K562 (cell line): Measurements from ENCODE around the gene PYGB. TPM values are rescaled to one million over a fixed set of nuclear protein-coding genes. Genes with fewer than 3 reads are reported as not detected.

Source experiments
- ATAC-seq: fragments of 200-7000 bp; cut with Tn5 transposase; 3 replicates; pipeline ENCODE4 v1.9.1; 2020; ENCODE audit warnings: moderate library complexity
- BruUV-seq: library from RNA; stranded (reverse); fragments of 400-500 nt; replicated peaks from 2 replicates; lab custom pipeline; 2021; lab: Mats Ljungman, UMichigan
- CTCF ChIA-PET: fragments of 300-600 bp; formaldehyde crosslinking; extraction: SDS; loops from one replicate; lab custom pipeline; 2021; ENCODE audit warnings: low intra/inter-chr PET ratio; lab: Yijun Ruan, JAX
- POLR2A ChIA-PET: fragments of 300-600, 350-650 bp; sonication (Branson Sonifier 250); formaldehyde crosslinking; extraction: SDS; loops from one replicate; lab custom pipeline; 2021; ENCODE audit warnings: antibody characterized with exemption, inconsistent platforms; lab: Yijun Ruan, JAX
- DNase-seq, 4 experiments: peaks; one replicate each; pipeline versions ENCODE4 v3.0.0 to v3.0.0-alpha.2; 2011 to 2018; ENCODE audit warnings: low spot score in 3 of 4, mixed read lengths in 3 of 4; ENCODE audit errors: extremely low read depth in 1 of 4
- FAIRE-seq: peaks from 2 replicates; lab custom pipeline; 2011; peaks lifted over from hg19 to GRCh38; lab: Jason Lieb, UNC
- H2AFZ ChIP-seq: 2 replicates; pipeline ENCODE4 v1.6.0; 2011; ENCODE audit warnings: low read depth, low read length, control low read depth, inconsistent platforms
- H3K27ac ChIP-seq: fragments of 200-600 bp; 3 replicates; pipeline ENCODE4 v1.8.0; 2011; ENCODE audit warnings: low read depth, mild to moderate bottlenecking, control low read depth, inconsistent platforms, low read length, moderate library complexity, mixed read lengths; ENCODE audit errors: extremely low read depth
- H3K27me3 ChIP-seq, 2 experiments: fragments of 300-600 bp in 1 of 2; 2 replicates in 1 of 2; 3 replicates in 1 of 2; pipeline versions ENCODE4 v1.6.0 to v1.8.0; 2011; ENCODE audit warnings: inconsistent platforms in 2 of 2, low read length in 2 of 2, mild to moderate bottlenecking in 1 of 2, mixed read lengths in 1 of 2, moderate library complexity in 1 of 2; ENCODE audit not compliant: control insufficient read depth in 2 of 2, insufficient read depth in 2 of 2
- H3K36me3 ChIP-seq: fragments of 300-600 bp; 3 replicates; pipeline ENCODE4 v1.8.0; 2011; ENCODE audit warnings: mild to moderate bottlenecking, low read length, inconsistent platforms; ENCODE audit not compliant: control insufficient read depth, insufficient read depth
- H3K4me1 ChIP-seq, 2 experiments: fragments of 200-600 bp in 1 of 2; replicated peaks in 1 of 2; 2 replicates in 1 of 2; 3 replicates in 1 of 2; pipeline versions ENCODE4 v1.5.1 to v1.8.0; 2011; ENCODE audit warnings: inconsistent platforms in 2 of 2, low read length in 2 of 2, mild to moderate bottlenecking in 1 of 2, mixed read lengths in 1 of 2, moderate library complexity in 1 of 2; ENCODE audit not compliant: control insufficient read depth in 2 of 2, insufficient read depth in 2 of 2
- H3K4me2 ChIP-seq: 2 replicates; pipeline ENCODE4 v1.6.1; 2011; ENCODE audit warnings: low read length, control low read depth, inconsistent platforms, mixed read lengths; ENCODE audit not compliant: insufficient read depth
- H3K4me3 ChIP-seq: fragments of 200-600 bp; sonication (generic), shearing (Covaris generic); 2 replicates; pipeline ENCODE4 v1.5.1; 2016; ENCODE audit warnings: control low read depth, inconsistent platforms
- H3K79me2 ChIP-seq: fragments of 200-600 bp; 3 replicates; pipeline ENCODE4 v1.8.0; 2011; ENCODE audit warnings: low read length, inconsistent platforms; ENCODE audit not compliant: control insufficient read depth, insufficient read depth
- H3K9ac ChIP-seq, 2 experiments: 2 replicates each; pipeline versions ENCODE4 v1.6.0 to v1.6.1; 2011; ENCODE audit warnings: low read depth in 2 of 2, low read length in 2 of 2, control low read depth in 1 of 2, inconsistent platforms in 1 of 2, mild to moderate bottlenecking in 1 of 2, mixed read lengths in 1 of 2; ENCODE audit not compliant: insufficient read depth in 1 of 2
- H3K9me1 ChIP-seq: one replicate; pipeline ENCODE4 v1.6.0; 2011; ENCODE audit warnings: inconsistent platforms, mild to moderate bottlenecking, low read length, moderate library complexity; ENCODE audit not compliant: control insufficient read depth, insufficient read depth
- H3K9me3 ChIP-seq: replicated peaks from 2 replicates; pipeline ENCODE4 v1.5.1; 2011; ENCODE audit warnings: low read depth, low read length, inconsistent platforms; ENCODE audit not compliant: control insufficient read depth, insufficient read depth
- H4K20me1 ChIP-seq: replicated peaks from 2 replicates; pipeline ENCODE4 v1.6.1; 2011; ENCODE audit warnings: low read length, inconsistent platforms, mixed read lengths; ENCODE audit not compliant: control insufficient read depth, insufficient read depth
- CEBPB ChIP-seq: fragments of 450-650 bp; IDR thresholded peaks from 2 replicates; pipeline ENCODE4 v1.6.1; 2016; ENCODE audit warnings: missing genetic modification characterization, missing compliant biosample characterization
- EWSR1 ChIP-seq: fragments of 450-650 bp; IDR thresholded peaks from 2 replicates; pipeline ENCODE4 v1.6.1; 2018; ENCODE audit warnings: borderline replicate concordance, mild to moderate bottlenecking, low read depth, moderate library complexity; ENCODE audit not compliant: partially characterized antibody
- FOXP1 ChIP-seq: sonication (generic); formaldehyde crosslinking; IDR thresholded peaks from 2 replicates; pipeline ENCODE4 v1.8.0; 2022; ENCODE audit warnings: mild to moderate bottlenecking, missing genetic modification reagents
- KLF13 ChIP-seq: fragments of 450-650 bp; IDR thresholded peaks from 2 replicates; pipeline ENCODE4 v1.6.1; 2016; ENCODE audit warnings: missing genetic modification characterization, low read depth, mild to moderate bottlenecking, missing compliant biosample characterization, moderate library complexity, borderline replicate concordance
- NR4A1 ChIP-seq, 2 experiments: fragments of 250-450 bp in 1 of 2; fragments of 450-650 bp in 1 of 2; sonication (Bioruptor Pico) in 1 of 2; IDR thresholded peaks; 2 replicates each; pipeline versions ENCODE4 v1.4.0 to v1.6.1; 2016 to 2020; ENCODE audit warnings: mild to moderate bottlenecking in 2 of 2, missing compliant biosample characterization in 1 of 2, missing genetic modification characterization in 1 of 2, moderate library complexity in 1 of 2
- POLR3A ChIP-seq: IDR thresholded peaks from 2 replicates; pipeline ENCODE4 v1.6.1; 2011; ENCODE audit warnings: borderline replicate concordance, mild to moderate bottlenecking, moderate library complexity; ENCODE audit not compliant: insufficient read length, insufficient read depth; ENCODE audit errors: extremely low read depth
- TRIM24 ChIP-seq, 2 experiments: fragments of 450-650 bp; IDR thresholded peaks; 2 replicates each; pipeline ENCODE4 v1.6.1; 2016
- XRCC4 ChIP-seq: IDR thresholded peaks from one replicate; pipeline ENCODE4 v1.6.1; 2011; ENCODE audit not compliant: insufficient read depth, insufficient read length; ENCODE audit errors: extremely low read depth
- ZNF408 ChIP-seq: fragments of 250-450 bp; sonication (Bioruptor Pico); IDR thresholded peaks from 2 replicates; pipeline ENCODE4 v1.4.0; 2020; ENCODE audit warnings: low read depth, mild to moderate bottlenecking, moderate library complexity
- ZNF445 ChIP-seq: fragments of 250-450 bp; sonication (Bioruptor Pico); IDR thresholded peaks from 2 replicates; pipeline ENCODE4 v1.4.0; 2020; ENCODE audit warnings: low read depth, mild to moderate bottlenecking, moderate library complexity
- WGBS: fragments of 100-300 bp; shearing (Covaris generic); methylation state at CpG from one replicate; pipeline ENCODE4 v1.1.6; 2016; ENCODE audit warnings: low coverage, mixed read lengths; ENCODE audit not compliant: insufficient coverage; ENCODE audit errors: missing lambda C conversion rate; 5-methylcytosine and 5-hydroxymethylcytosine counted together
- in situ Hi-C: fragments of 300-500 bp; cut with MboI; formaldehyde crosslinking; loops from 4 replicates; pipeline ENCODE4 v1.15.0; 2018; ENCODE audit warnings: inconsistent platforms, mixed read lengths
- intact Hi-C: fragments of 100-400 bp; cut with micrococcal nuclease; formaldehyde crosslinking; loops from 2 replicates; pipeline ENCODE4 v1.14.2; 2022
- polyA plus RNA-seq, 8 experiments: library from polyadenylated mRNA; depleted of rRNA in 4 of 8; stranded (reverse) in 5 of 8; unstranded in 3 of 8; fragments of >200 nt; fragmentation: Nextera tagmentation in 2 of 8; fragmentation: Illumina TruSeq in 1 of 8; extraction: Ambion mirVana in 2 of 8; extraction: Trizol in 1 of 8; gene quantifications; 2 replicates each; pipeline versions ENCODE4 v1.2.1 to v1.2.3, GENCODE V29; 2011 to 2014; ENCODE audit warnings: inconsistent platforms in 1 of 8, missing spikeins in 1 of 8
- total RNA-seq, 7 experiments: library from RNA; depleted of rRNA in 6 of 7; stranded (reverse); fragments of >200 nt in 6 of 7; fragmentation: Illumina TruSeq in 2 of 7; extraction: Trizol in 2 of 7; gene quantifications; 2 replicates each; pipeline versions ENCODE4 v1.2.1 to v1.2.3, GENCODE V29; 2011 to 2021; ENCODE audit warnings: low replicate concordance in 1 of 7
- TF ChIP-seq, protein P1 (sequence below), 2 experiments: fragments of 450-650 bp in 1 of 2; IDR thresholded peaks; 2 replicates each; pipeline ENCODE4 v1.6.1; 2011 to 2017; ENCODE audit warnings: low read depth in 2 of 2, antibody characterized with exemption in 1 of 2, borderline replicate concordance in 1 of 2, low read length in 1 of 2, mild to moderate bottlenecking in 1 of 2, mixed read lengths in 1 of 2; ENCODE audit not compliant: control insufficient read depth in 1 of 2
- TF ChIP-seq, protein P2 (sequence below): fragments of 250-450 bp; sonication (Bioruptor Pico); IDR thresholded peaks from 2 replicates; pipeline ENCODE4 v1.5.0; 2021; ENCODE audit warnings: mild to moderate bottlenecking, borderline replicate concordance
- TF ChIP-seq, protein P3 (sequence below): fragments of 250-450 bp; sonication (Bioruptor Pico); IDR thresholded peaks from 2 replicates; pipeline ENCODE4 v1.4.0; 2020; ENCODE audit warnings: mild to moderate bottlenecking, moderate library complexity

PYGB gene
- total and polyA plus RNA-seq, 9 of the 15 experiments (the other 6 are each of a cell fraction or from before 2014, with no cell fraction given): 0.34 to 18.0 (median 9.8) TPM

DNA sequence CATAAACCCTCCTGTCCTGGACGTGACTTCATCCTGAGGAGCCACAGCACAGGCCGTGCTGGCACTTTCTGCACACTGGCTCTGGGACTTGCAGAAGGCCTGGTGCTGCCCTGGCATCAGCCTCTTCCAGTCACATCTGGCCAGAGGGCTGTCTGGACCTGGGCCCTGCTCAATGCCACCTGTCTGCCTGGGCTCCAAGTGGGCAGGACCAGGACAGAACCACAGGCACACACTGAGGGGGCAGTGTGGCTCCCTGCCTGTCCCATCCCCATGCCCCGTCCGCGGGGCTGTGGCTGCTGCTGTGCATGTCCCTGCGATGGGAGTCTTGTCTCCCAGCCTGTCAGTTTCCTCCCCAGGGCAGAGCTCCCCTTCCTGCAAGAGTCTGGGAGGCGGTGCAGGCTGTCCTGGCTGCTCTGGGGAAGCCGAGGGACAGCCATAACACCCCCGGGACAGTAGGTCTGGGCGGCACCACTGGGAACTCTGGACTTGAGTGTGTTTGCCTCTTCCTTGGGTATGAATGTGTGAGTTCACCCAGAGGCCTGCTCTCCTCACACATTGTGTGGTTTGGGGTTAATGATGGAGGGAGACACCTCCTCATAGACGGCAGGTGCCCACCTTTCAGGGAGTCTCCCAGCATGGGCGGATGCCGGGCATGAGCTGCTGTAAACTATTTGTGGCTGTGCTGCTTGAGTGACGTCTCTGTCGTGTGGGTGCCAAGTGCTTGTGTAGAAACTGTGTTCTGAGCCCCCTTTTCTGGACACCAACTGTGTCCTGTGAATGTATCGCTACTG, 22.0 kb upstream of the PYGB start:
- BruUV-seq: no TSS peak
- CTCF ChIA-PET: no interaction called here
- FAIRE-seq: no peak
- TF ChIP-seq POLR3A: no peak
- TF ChIP-seq, protein P1, sequence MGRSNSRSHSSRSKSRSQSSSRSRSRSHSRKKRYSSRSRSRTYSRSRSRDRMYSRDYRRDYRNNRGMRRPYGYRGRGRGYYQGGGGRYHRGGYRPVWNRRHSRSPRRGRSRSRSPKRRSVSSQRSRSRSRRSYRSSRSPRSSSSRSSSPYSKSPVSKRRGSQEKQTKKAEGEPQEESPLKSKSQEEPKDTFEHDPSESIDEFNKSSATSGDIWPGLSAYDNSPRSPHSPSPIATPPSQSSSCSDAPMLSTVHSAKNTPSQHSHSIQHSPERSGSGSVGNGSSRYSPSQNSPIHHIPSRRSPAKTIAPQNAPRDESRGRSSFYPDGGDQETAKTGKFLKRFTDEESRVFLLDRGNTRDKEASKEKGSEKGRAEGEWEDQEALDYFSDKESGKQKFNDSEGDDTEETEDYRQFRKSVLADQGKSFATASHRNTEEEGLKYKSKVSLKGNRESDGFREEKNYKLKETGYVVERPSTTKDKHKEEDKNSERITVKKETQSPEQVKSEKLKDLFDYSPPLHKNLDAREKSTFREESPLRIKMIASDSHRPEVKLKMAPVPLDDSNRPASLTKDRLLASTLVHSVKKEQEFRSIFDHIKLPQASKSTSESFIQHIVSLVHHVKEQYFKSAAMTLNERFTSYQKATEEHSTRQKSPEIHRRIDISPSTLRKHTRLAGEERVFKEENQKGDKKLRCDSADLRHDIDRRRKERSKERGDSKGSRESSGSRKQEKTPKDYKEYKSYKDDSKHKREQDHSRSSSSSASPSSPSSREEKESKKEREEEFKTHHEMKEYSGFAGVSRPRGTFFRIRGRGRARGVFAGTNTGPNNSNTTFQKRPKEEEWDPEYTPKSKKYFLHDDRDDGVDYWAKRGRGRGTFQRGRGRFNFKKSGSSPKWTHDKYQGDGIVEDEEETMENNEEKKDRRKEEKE (IDR thresholded peaks at IDR 0.05; ENCODE audit: borderline replicate concordance in 1 of 2, control insufficient read depth in 1 of 2, low read depth in 2 of 2, low read length in 1 of 2): no peak
- TF ChIP-seq, protein P2, sequence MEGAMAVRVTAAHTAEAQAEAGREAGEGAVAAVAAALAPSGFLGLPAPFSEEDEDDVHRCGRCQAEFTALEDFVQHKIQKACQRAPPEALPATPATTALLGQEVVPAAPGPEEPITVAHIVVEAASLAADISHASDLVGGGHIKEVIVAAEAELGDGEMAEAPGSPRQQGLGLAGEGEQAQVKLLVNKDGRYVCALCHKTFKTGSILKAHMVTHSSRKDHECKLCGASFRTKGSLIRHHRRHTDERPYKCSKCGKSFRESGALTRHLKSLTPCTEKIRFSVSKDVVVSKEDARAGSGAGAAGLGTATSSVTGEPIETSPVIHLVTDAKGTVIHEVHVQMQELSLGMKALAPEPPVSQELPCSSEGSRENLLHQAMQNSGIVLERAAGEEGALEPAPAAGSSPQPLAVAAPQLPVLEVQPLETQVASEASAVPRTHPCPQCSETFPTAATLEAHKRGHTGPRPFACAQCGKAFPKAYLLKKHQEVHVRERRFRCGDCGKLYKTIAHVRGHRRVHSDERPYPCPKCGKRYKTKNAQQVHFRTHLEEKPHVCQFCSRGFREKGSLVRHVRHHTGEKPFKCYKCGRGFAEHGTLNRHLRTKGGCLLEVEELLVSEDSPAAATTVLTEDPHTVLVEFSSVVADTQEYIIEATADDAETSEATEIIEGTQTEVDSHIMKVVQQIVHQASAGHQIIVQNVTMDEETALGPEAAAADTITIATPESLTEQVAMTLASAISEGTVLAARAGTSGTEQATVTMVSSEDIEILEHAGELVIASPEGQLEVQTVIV (CRISPR knock-in tag): no peak
- no peak for TF ChIP-seq ZNF408 (CRISPR knock-in tag)
- no peak for TF ChIP-seq KLF13 (tag)
- no peak for TF ChIP-seq NR4A1 (CRISPR knock-in tag; IDR thresholded peaks at IDR 0.05)
- TF ChIP-seq NR4A1 (tag; IDR thresholded peaks at IDR 0.05): no peak
- no peak for TF ChIP-seq TRIM24 (IDR thresholded peaks at IDR 0.05)
- TF ChIP-seq EWSR1: no peak
- TF ChIP-seq XRCC4: no peak
- no peak for TF ChIP-seq ZNF445
- no peak for TF ChIP-seq CEBPB
- TF ChIP-seq FOXP1: no peak
- TF ChIP-seq, protein P3, sequence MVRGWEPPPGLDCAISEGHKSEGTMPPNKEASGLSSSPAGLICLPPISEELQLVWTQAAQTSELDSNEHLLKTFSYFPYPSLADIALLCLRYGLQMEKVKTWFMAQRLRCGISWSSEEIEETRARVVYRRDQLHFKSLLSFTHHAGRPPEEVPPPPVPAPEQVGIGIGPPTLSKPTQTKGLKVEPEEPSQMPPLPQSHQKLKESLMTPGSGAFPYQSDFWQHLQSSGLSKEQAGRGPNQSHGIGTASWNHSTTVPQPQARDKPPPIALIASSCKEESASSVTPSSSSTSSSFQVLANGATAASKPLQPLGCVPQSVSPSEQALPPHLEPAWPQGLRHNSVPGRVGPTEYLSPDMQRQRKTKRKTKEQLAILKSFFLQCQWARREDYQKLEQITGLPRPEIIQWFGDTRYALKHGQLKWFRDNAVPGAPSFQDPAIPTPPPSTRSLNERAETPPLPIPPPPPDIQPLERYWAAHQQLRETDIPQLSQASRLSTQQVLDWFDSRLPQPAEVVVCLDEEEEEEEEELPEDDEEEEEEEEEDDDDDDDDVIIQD: no peak

More for the DNA sequence above, 22.0 kb upstream of the PYGB start:
- in situ Hi-C loops (no loop called here), intact Hi-C loops (no loop called here)
- H3K4me2 ChIP-seq: no peak overlapping the region
- H3K4me1 ChIP-seq: peaks cover 32 to 50% of the 10 kb centered on the region in 2 experiments
- H4K20me1 ChIP-seq: 0 out of 2 replicates have a peak, but pooled peaks cover 3% of the 10 kb centered on the region
- ATAC-seq (no peak), DNase-seq (no peak)
- H3K9me1 ChIP-seq: peaks cover 3% of the 10 kb centered on the region
- no peaks in the 10 kb centered on the region for H3K79me2 ChIP-seq
- no peaks in the 10 kb centered on the region for H3K9me3 ChIP-seq
- no peaks in the 10 kb centered on the region for H3K36me3 ChIP-seq
- H3K27ac ChIP-seq: no peak overlapping the region
- POLR2A ChIA-PET: interaction anchor here (0.6 kb wide), 1 partner anchor 1075 kb away, joined by 3 read pairs; no protein-coding TSS in a partner anchor
- H3K4me3 ChIP-seq: no peak overlapping the region
- H2AFZ ChIP-seq: no peak overlapping the region
- 94% methylated on average over 6 of the region's 16 CpGs for WGBS
- H3K27me3 ChIP-seq: no peaks in the 10 kb centered on the region
- H3K9ac ChIP-seq: no peak overlapping the region
